GM18498 (cell line): ENCODE measurements around the gene OR6C1.
"Not testable (repeated sequence)": the region's sequence is repeated elsewhere in the genome, so short reads cannot be mapped to it uniquely, and the experiment has no call there.

Experiments used
- ATAC-seq: cut with Tn5 transposase; IDR thresholded peaks from one replicate; pipeline ENCODE4 v1.9.1; 2021; ENCODE audit warnings: mild to moderate bottlenecking, moderate library complexity; ENCODE audit not compliant: unreplicated experiment

OR6C1 gene

DNA sequence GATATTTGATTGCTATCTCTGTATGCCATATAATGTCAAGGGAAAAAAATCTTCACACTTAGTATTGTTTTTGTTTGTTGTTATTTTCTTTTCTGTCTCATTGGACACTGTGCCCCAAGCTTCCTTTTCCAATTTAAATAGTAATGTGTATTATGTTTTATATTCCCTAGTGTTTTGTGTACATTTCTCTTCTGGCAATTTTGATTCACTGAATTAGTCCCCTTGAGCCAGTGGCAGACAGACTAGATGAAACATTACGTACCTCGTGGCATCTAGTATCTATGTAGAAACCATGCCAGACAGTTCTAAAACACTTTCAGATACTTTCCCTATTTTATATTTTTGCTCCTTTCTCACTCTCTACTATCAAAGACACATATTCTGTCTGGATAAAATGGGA is at the start of gene OR6C1:
Gene OR6C1 (plus strand): TSS at position 301 of the 400 bp plus-strand sequence. CDS start 6,257 bp downstream, outside the sequence.
- ATAC-seq: no peak

DNA sequence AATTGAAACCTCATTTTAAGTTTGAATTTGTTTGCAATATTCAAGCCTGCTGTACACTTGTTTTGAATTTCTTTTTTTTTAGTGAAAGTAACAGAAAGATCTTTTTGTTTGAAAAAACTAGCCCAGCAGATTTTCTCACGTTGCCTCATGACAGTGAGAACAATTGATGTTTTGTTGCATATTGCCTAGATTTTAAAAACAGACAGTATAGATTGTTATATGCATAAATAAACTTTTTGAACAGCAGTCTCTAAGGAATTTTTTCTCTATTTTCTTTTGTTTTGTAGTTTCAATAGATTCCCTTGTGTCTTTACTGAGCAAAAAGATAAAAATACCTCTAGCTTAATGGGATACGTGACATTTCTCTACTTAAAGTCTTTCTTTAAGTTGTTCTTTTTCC is 33.2 kb upstream of the OR6C1 start:
- ATAC-seq: no peak

GRCh38 chr12:55289999-55290398 is 24.1 kb upstream of the OR6C1 start:
- ATAC-seq: no peak

DNA sequence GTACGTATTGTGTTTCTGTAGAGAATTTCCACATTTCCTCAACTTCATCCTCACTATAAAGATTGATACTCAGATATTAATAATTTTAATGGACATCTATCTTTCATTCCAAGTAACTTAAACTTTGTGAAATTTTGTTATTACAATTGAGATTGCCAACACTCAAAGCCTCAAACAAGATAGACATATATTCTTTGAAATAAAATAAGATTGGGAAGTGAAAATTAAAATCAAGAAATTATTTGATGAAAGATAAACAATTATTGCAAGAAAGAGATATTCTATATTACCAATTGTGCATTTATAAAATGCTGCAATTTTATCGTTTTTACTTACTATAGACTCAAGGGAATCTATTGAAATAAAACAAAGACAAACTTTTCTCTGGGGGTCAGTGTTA is 17.7 kb upstream of the OR6C1 start, which contains the start of gene OR6C6:
Gene OR6C6 (minus strand): TSS at position 101 of the 400 bp plus-strand sequence. CDS start 1,337 bp downstream, outside the sequence.
- no peak for ATAC-seq

GRCh38 chr12:55320201-55320600 is 6.1 kb downstream of the OR6C1 start:
- ATAC-seq: no peak

- ATAC-seq: not testable (repeated sequence)
Measured at GRCh38 chr12:55325801-55326200, 11.7 kb downstream of the OR6C1 start.

- no peak for ATAC-seq
Measured at GRCh38 chr12:55330446-55330845, 16.3 kb downstream of the OR6C1 start, which contains the start of gene OR6C3. Gene OR6C3, plus strand, starts transcription at chr12:55330746. Its CDS starts 955 bp downstream, at chr12:55331701.

GRCh38 chr12:55336002-55336401 is 21.9 kb downstream of the OR6C1 start:
- ATAC-seq: no peak

- not testable (repeated sequence) for ATAC-seq
Measured at GRCh38 chr12:55355338-55355737, 41.2 kb downstream of the OR6C1 start.

GRCh38 chr12:55362675-55363074 is 48.5 kb downstream of the OR6C1 start, which contains the start of gene OR6C75:
Gene OR6C75, plus strand, starts transcription at chr12:55362975. Its CDS starts 2,136 bp downstream, at chr12:55365111.
- no peak for ATAC-seq

DNA sequence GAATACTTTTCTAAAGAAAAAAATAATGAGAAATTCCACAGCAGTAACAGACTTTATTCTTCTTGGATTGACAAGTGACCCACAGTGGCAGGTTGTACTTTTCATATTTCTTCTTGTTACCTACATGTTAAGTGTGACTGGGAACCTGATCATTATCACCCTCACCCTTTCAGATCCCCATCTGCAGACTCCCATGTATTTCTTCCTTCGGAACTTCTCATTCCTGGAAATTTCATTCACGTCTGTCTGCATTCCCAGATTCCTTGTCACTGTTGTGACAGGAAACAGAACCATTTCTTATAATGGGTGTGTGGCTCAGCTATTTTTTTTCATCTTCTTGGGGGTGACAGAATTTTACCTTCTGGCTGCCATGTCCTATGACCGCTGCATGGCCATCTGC is 50.9 kb downstream of the OR6C1 start:
- no peak for ATAC-seq
